HL-60/S4 treated with phorbol 12-myristate 13-acetate at 8.2 ng/mL for 4 days and 3 days (cell line): ENCODE results near the gene FOXQ1.
"Not testable (repeated sequence)": the region's sequence is repeated elsewhere in the genome, so short reads cannot be mapped to it uniquely, and the experiment has no call there.

Source experiments
- in situ Hi-C: fragments of 300-500 bp; cut with MboI; formaldehyde crosslinking; loops from 2 replicates; pipeline ENCODE4 v1.15.0; 2022; ENCODE audit warnings: low sequenced_read_pairs

FOXQ1 gene

DNA sequence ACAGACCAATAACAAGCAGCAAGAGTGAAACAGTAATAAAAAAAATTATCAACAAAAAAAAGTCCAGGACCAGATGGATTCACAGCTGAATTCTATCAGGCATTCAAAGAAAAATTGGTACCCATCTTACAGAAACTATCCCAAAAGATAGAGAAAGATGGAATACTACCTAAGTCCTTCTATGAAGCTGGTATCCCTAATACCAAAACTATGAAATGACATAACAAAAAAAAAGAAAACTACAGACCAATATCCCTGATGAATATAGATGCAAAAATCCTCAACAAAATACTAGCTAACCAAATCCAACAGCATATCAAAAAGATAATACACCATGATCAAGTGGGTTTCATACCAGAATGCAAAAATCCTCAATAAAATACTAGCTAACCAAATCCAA lies 43.2 kb downstream of the FOXQ1 start:
- in situ Hi-C loops: not testable (repeated sequence)

DNA sequence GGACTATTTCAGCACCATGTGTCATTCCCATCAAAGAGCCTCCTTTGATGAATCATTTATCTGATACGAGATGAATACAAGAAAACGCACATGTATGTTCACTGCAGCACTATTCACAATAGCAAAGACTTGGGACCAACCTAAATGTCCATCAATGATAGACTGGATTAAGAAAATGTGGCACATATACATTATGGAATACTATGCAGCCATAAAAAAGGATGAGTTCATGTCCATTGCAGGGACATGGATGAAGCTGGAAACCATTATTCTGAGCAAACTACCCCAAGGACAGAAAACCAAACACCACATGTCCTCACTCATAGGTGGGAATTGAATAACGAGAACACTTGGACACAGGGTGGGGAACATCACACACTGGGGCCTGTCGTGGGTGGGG lies 49.8 kb downstream of the FOXQ1 start:
- in situ Hi-C loops: not testable (repeated sequence)

DNA sequence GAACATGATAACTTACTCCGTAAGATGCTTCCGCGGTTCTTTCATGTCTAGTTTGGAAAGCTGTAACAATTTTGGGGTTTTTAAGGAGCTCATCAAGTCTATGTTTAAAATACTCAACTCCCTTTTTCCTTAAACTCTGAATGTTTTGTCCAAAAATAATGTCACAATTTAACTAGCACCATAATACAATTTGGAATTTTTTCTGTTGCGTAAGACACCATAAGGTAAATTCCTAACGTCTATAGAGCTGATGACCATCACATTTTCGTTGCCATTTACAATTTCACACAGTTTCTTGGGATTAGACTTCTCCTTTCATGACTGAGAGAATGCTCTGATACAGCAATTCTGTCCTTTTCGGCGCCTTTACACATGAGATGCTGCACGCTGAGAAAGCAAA lies 50.7 kb downstream of the FOXQ1 start:
- in situ Hi-C loops: no loop called here

DNA sequence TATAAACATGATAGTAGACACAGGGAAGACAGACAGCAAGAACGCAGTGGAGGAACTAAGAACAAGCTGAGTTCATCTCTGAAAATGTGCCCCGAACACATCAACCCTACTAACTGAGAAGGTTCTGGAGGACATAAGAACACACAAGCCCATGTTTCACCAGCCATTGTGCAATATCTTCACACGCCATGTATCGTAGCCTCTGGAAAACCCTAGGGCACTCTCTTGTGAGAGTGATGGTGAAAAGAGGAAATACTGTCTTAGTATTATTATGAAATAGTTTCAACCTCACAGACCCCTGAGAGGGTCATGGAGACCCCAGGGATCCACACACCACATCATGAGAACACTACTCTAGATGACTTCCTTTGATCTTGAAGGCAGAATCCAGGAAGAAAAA lies 51.4 kb downstream of the FOXQ1 start:
- in situ Hi-C loops: no loop called here

DNA sequence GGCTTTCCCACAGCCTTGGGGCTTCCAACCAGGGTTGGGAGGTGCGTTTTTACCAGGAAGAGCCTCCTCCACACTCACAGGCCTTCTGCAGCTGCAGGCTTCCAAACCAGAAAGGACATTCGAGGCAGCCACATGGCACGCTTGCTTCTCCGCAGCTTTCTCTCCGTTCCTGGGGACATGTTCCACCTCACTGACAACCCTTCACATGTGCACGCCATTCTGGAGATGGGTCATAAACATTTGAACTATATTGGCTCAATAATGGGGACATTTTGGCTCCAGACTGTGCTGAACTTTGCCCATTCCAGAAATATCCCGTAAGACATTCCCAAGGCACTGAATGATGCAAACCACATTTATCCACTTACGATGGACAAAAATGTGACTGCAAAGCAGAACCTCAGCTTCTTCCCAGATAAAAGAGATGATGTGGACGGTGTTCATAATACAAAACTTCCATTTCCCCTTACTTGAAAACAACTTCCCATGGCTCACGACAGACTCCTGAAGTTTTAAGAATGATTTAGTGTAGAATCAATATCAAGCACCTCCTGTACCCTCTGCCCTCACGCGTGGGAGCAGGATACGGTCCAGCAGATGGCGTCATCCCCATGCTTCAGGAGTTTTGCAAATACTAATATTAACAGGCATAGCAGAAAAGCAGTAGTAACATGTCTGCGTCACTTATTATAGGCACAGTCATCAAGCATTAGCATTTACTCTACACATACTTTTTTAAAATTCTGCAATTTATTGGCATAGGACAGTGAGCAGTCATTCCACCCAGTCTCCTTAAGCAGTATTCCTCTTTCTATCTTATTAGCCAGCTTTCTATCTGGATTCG lies 52.1 kb downstream of the FOXQ1 start:
- in situ Hi-C loops: no loop called here
